ENCODE measurements around the gene HFE.

DNA sequence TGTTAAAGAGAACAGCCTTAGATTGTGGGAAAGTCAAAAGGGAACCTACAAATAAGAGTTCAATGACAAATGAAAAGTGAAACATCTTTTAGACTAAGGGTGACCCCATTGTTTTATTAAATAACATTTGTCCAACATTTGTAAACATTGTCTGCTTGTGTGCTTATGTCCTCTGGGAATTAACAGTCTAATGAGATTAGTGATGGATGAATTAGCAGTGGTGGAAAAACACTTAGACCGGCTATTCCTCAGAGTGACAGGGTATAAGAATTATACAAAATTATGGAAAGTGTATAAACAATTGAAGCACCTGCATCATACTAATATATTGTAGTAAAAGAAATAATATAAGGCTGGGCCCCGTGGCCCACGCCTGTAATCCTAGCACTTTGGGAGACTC, 29.3 kb upstream of the HFE start:
- TF ChIP-seq, protein P1, sequence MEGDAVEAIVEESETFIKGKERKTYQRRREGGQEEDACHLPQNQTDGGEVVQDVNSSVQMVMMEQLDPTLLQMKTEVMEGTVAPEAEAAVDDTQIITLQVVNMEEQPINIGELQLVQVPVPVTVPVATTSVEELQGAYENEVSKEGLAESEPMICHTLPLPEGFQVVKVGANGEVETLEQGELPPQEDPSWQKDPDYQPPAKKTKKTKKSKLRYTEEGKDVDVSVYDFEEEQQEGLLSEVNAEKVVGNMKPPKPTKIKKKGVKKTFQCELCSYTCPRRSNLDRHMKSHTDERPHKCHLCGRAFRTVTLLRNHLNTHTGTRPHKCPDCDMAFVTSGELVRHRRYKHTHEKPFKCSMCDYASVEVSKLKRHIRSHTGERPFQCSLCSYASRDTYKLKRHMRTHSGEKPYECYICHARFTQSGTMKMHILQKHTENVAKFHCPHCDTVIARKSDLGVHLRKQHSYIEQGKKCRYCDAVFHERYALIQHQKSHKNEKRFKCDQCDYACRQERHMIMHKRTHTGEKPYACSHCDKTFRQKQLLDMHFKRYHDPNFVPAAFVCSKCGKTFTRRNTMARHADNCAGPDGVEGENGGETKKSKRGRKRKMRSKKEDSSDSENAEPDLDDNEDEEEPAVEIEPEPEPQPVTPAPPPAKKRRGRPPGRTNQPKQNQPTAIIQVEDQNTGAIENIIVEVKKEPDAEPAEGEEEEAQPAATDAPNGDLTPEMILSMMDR (conservative IDR thresholded peaks at IDR 0.05 in 1 of 2, IDR thresholded peaks at IDR 0.05 in 1 of 2; ENCODE audit: low read depth in 1 of 2, low read length in 2 of 2), result no peak
- no peak for TF ChIP-seq EZH2 (IDR thresholded peaks at IDR 0.05; ENCODE audit: low read length, missing control alignments)

All from fibroblast of lung (primary cell).